ENCODE measurements around the gene MAN1C1.

DNA sequence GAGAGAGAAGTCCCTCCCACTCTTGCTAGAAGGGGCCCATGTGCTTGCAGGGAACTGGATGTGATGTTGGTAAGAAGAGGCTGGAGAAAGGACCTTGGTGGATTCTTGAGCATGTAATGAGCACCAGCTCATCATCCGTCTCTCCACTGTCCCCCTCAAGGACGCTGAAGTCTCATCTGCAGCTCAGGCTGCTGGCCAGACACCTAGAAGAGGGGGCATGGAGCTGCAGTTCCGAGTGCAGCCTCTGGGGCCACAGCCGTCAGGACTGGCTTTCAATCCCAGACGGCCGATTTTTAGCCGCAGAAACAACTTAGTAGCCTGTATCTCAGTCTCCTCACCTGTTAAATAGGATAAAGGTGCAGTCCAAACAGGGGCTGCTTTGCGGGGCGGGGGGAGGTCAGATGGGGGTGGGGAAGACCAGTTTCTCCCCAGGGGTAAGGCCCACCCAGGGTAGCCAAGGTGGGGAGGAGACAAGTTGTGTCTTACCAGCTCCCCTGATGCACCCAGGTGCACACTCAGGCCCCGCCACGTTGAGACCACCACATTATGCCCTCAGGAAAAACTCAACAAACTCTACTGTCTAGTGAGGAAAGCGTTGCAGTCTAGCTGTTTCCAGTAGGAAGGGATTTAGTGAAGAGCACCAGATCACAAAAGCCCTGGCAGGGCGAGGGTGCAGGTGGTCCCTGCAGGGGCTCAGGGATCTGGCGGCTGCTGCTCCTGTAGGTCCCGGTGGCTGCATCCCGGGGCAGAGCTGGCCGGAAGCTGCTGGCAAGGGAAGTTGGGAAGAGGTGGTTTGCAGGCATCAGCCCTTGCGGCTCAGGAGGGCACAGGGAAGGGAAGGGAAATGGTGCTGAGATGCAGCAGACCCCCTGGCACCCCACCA lies 43.6 kb upstream of the MAN1C1 start:
- TF ChIP-seq, protein P1, sequence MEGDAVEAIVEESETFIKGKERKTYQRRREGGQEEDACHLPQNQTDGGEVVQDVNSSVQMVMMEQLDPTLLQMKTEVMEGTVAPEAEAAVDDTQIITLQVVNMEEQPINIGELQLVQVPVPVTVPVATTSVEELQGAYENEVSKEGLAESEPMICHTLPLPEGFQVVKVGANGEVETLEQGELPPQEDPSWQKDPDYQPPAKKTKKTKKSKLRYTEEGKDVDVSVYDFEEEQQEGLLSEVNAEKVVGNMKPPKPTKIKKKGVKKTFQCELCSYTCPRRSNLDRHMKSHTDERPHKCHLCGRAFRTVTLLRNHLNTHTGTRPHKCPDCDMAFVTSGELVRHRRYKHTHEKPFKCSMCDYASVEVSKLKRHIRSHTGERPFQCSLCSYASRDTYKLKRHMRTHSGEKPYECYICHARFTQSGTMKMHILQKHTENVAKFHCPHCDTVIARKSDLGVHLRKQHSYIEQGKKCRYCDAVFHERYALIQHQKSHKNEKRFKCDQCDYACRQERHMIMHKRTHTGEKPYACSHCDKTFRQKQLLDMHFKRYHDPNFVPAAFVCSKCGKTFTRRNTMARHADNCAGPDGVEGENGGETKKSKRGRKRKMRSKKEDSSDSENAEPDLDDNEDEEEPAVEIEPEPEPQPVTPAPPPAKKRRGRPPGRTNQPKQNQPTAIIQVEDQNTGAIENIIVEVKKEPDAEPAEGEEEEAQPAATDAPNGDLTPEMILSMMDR (conservative IDR thresholded peaks at IDR 0.05 in 1 of 2, IDR thresholded peaks at IDR 0.05 in 1 of 2; ENCODE audit: low read depth in 1 of 2, low read length in 2 of 2): peak; percentile 65 to 90
- TF ChIP-seq EZH2 (IDR thresholded peaks at IDR 0.05; ENCODE audit: low read length, missing control alignments): no peak

Measured in fibroblast of lung (primary cell).